ENCODE measurements around the gene PKP3.

- TF ChIP-seq SIN3A (IDR thresholded peaks at IDR 0.05; ENCODE audit: borderline replicate concordance, insufficient read depth, low read length) (no peak), POLR2AphosphoS5 (IDR thresholded peaks at IDR 0.05; ENCODE audit: low read depth, low read length) (no peak)
Measured at GRCh38 chr11:368414-369335, 25.3 kb upstream of the PKP3 start.
